GM23338 (cell line): Measurements from ENCODE around the gene PCDHB8.

ENCODE experiments used
- CREB1 ChIP-seq: fragments of 250-450 bp; sonication (Bioruptor Pico); IDR thresholded peaks from 2 replicates; pipeline ENCODE4 v1.5.0; 2020; ENCODE audit warnings: low read depth, mild to moderate bottlenecking, moderate library complexity
- CTCF ChIP-seq, 2 experiments: fragments of 200-600 bp in 1 of 2; sonication (generic) in 1 of 2; conservative IDR thresholded peaks; 2 replicates each; pipeline versions ENCODE4 v1.5.1 to v1.6.1; 2016 to 2017; ENCODE audit warnings: antibody characterized with exemption in 2 of 2, low read depth in 2 of 2, mild to moderate bottlenecking in 2 of 2, moderate library complexity in 1 of 2
- EZH2 ChIP-seq: fragments of 200-600 bp; sonication (generic); IDR thresholded peaks from one replicate; pipeline ENCODE4 v1.8.0; 2017; ENCODE audit warnings: antibody characterized with exemption, mild to moderate bottlenecking, low read depth; ENCODE audit not compliant: unreplicated experiment
- EZH2phosphoT487 ChIP-seq: fragments of 200-600 bp; sonication (generic); IDR thresholded peaks from one replicate; pipeline ENCODE4 v1.8.1; 2018; ENCODE audit warnings: antibody characterized with exemption; ENCODE audit not compliant: unreplicated experiment
- JUNB ChIP-seq: IDR thresholded peaks from one replicate; pipeline ENCODE4 v1.6.1; 2016; ENCODE audit warnings: antibody characterized with exemption; ENCODE audit not compliant: unreplicated experiment
- NANOG ChIP-seq: IDR thresholded peaks from 2 replicates; pipeline ENCODE4 v1.6.1; 2016; ENCODE audit warnings: antibody characterized with exemption, borderline replicate concordance
- POLR2AphosphoS5 ChIP-seq: IDR thresholded peaks from 2 replicates; pipeline ENCODE4 v1.6.1; 2016; ENCODE audit warnings: antibody characterized with exemption, low read depth
- REST ChIP-seq: IDR thresholded peaks from one replicate; pipeline ENCODE4 v1.6.1; 2018; ENCODE audit warnings: antibody characterized with exemption; ENCODE audit not compliant: unreplicated experiment
- STAT1 ChIP-seq: IDR thresholded peaks from one replicate; pipeline ENCODE4 v1.6.1; 2016; ENCODE audit warnings: antibody characterized with exemption; ENCODE audit not compliant: unreplicated experiment
- ZNF114 ChIP-seq: fragments of 250-450 bp; sonication (Bioruptor Pico); IDR thresholded peaks from 2 replicates; pipeline ENCODE4 v1.5.0; 2020; ENCODE audit warnings: mild to moderate bottlenecking, moderate library complexity
- ZNF331 ChIP-seq: fragments of 250-450 bp; sonication (Bioruptor Pico); IDR thresholded peaks from 2 replicates; pipeline ENCODE4 v1.5.0; 2020; ENCODE audit warnings: low read depth, mild to moderate bottlenecking, moderate library complexity
- ZNF462 ChIP-seq: fragments of 250-450 bp; sonication (Bioruptor Pico); IDR thresholded peaks from 2 replicates; pipeline ENCODE4 v1.5.0; 2020; ENCODE audit warnings: mild to moderate bottlenecking, moderate library complexity

GRCh38 chr5:141180313-141180712 is 2.7 kb downstream of the PCDHB8 start:
- TF ChIP-seq ZNF114 (CRISPR knock-in tag) (no peak), CTCF (conservative IDR thresholded peaks at IDR 0.05; ENCODE audit: low read depth in 2 of 2) (no peak), ZNF331 (CRISPR knock-in tag) (no peak), EZH2phosphoT487 (no peak), EZH2 (no peak), NANOG (no peak), POLR2AphosphoS5 (no peak), REST (no peak), ZNF462 (CRISPR knock-in tag) (no peak), CREB1 (CRISPR knock-in tag) (no peak), JUNB (no peak), STAT1 (no peak)
